Hepatocyte (in vitro differentiated cells): Measurements from ENCODE around the gene MED1. TPM values are rescaled to one million over a fixed set of nuclear protein-coding genes. Genes with fewer than 3 reads are reported as not detected.

Experiments used
- DNase-seq: peaks from one replicate; pipeline ENCODE4 v3.0.0-alpha.2; 2016; ENCODE audit warnings: low spot score
- H2AFZ ChIP-seq: fragments of 200-600 bp; sonication (generic); 2 replicates; pipeline ENCODE4 v1.6.0; 2016; ENCODE audit warnings: antibody characterized with exemption, mild to moderate bottlenecking
- H3K27ac ChIP-seq: fragments of 200-600 bp; sonication (generic); 2 replicates; pipeline ENCODE4 v1.5.1; 2016; ENCODE audit warnings: mild to moderate bottlenecking
- H3K27me3 ChIP-seq: fragments of 200-600 bp; sonication (generic); 2 replicates; pipeline ENCODE4 v1.6.1; 2016
- H3K36me3 ChIP-seq: fragments of 200-600 bp; sonication (generic); replicated peaks from 2 replicates; pipeline ENCODE4 v1.5.1; 2016; ENCODE audit warnings: low read depth; ENCODE audit not compliant: insufficient read depth
- H3K4me1 ChIP-seq: fragments of 200-600 bp; sonication (generic); 2 replicates; pipeline ENCODE4 v1.5.1; 2016; ENCODE audit warnings: mild to moderate bottlenecking, moderate library complexity; ENCODE audit not compliant: insufficient read depth
- H3K4me2 ChIP-seq: fragments of 200-600 bp; sonication (generic); 2 replicates; pipeline ENCODE4 v1.6.0; 2016
- H3K4me3 ChIP-seq: fragments of 200-600 bp; sonication (generic); 2 replicates; pipeline ENCODE4 v1.5.1; 2016; ENCODE audit warnings: mild to moderate bottlenecking
- H3K79me2 ChIP-seq: fragments of 200-600 bp; sonication (generic); 2 replicates; pipeline ENCODE4 v1.6.0; 2017; ENCODE audit warnings: mild to moderate bottlenecking
- H3K9me2 ChIP-seq: fragments of 200-600 bp; sonication (generic); replicated peaks from 2 replicates; pipeline ENCODE4 v1.6.0; 2017; ENCODE audit warnings: mild to moderate bottlenecking; ENCODE audit not compliant: insufficient read depth
- H3K9me3 ChIP-seq: fragments of 200-600 bp; sonication (generic); 2 replicates; pipeline ENCODE4 v1.5.1; 2016; ENCODE audit warnings: low read depth, mild to moderate bottlenecking
- H4K20me1 ChIP-seq: fragments of 200-600 bp; sonication (generic); 2 replicates; pipeline ENCODE4 v1.6.0; 2016; ENCODE audit warnings: mild to moderate bottlenecking; ENCODE audit not compliant: insufficient read depth, poor library complexity, severe bottlenecking
- EZH2 ChIP-seq: fragments of 200-600 bp; sonication (generic); IDR thresholded peaks from 2 replicates; pipeline ENCODE4 v1.6.1; 2016; ENCODE audit warnings: antibody characterized with exemption, mild to moderate bottlenecking, borderline replicate concordance
- EZH2phosphoT487 ChIP-seq: fragments of 200-600 bp; sonication (generic); IDR thresholded peaks from one replicate; pipeline ENCODE4 v1.6.1; 2018; ENCODE audit warnings: antibody characterized with exemption, mild to moderate bottlenecking, low read depth, moderate library complexity; ENCODE audit not compliant: unreplicated experiment, severe bottlenecking
- WGBS: methylation state at CpG from one replicate; pipeline ENCODE4 v1.1.6; 2016; ENCODE audit warnings: low lambda C conversion rate; ENCODE audit errors: missing lambda C conversion rate; 5-methylcytosine and 5-hydroxymethylcytosine counted together
- polyA plus RNA-seq: library from polyadenylated mRNA; unstranded; fragments of >200 nt; fragmentation: Nextera tagmentation; extraction: Ambion mirVana; gene quantifications from 2 replicates; pipeline ENCODE4 v1.2.1, GENCODE V29; 2016
- total RNA-seq: library from RNA; depleted of rRNA; stranded (reverse); fragments of >200 nt; gene quantifications from 2 replicates; pipeline ENCODE4 v1.2.3, GENCODE V29; 2014
- TF ChIP-seq, protein P1 (sequence below): fragments of 200-600 bp; sonication (generic); IDR thresholded peaks from 2 replicates; pipeline ENCODE4 v1.5.1; 2016; ENCODE audit warnings: antibody characterized with exemption, mild to moderate bottlenecking; ENCODE audit not compliant: poor library complexity

Gene MED1
- total and polyA plus RNA-seq, 2 experiments from 2014 or later, result 8.7 to 22.8 TPM

DNA sequence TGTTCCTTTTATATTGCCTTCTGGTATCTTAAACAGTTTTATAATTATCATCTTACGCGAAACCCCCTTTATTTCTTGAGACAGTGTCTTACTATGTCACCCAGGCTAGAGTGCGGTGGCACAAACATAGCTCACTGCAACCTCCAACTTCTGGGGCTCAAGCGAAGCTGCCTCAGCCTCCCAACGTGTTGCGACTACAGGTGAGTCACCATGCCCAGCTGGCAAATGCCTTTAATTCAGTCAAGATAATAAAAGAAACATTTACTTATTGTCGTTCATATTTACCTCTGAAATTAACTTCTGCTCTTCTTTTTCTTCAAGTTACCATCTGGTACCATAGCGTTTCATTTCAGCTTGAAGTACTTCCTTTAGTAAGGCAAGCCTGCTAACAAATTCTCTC lies 93.6 kb downstream of the MED1 start:
- DNase-seq, result no peak
- no peak overlapping the region for H3K4me3 ChIP-seq
- H3K4me2 ChIP-seq, result no peak overlapping the region
- H3K9me3 ChIP-seq, result no peaks in the 10 kb centered on the region
- peaks cover 31% of the 10 kb centered on the region for H3K79me2 ChIP-seq
- H2AFZ ChIP-seq, result no peak overlapping the region
- H3K27ac ChIP-seq, result no peak overlapping the region
- no peaks in the 10 kb centered on the region for H3K36me3 ChIP-seq
- H4K20me1 ChIP-seq, result peaks cover 6% of the 10 kb centered on the region
- H3K27me3 ChIP-seq, result no peaks in the 10 kb centered on the region
- WGBS, result 83% methylated on average over 8 of the region's 8 CpGs
- H3K4me1 ChIP-seq, result no peaks in the 10 kb centered on the region
- no peaks in the 10 kb centered on the region for H3K9me2 ChIP-seq
- TF ChIP-seq EZH2phosphoT487, result no peak
- TF ChIP-seq, protein P1, sequence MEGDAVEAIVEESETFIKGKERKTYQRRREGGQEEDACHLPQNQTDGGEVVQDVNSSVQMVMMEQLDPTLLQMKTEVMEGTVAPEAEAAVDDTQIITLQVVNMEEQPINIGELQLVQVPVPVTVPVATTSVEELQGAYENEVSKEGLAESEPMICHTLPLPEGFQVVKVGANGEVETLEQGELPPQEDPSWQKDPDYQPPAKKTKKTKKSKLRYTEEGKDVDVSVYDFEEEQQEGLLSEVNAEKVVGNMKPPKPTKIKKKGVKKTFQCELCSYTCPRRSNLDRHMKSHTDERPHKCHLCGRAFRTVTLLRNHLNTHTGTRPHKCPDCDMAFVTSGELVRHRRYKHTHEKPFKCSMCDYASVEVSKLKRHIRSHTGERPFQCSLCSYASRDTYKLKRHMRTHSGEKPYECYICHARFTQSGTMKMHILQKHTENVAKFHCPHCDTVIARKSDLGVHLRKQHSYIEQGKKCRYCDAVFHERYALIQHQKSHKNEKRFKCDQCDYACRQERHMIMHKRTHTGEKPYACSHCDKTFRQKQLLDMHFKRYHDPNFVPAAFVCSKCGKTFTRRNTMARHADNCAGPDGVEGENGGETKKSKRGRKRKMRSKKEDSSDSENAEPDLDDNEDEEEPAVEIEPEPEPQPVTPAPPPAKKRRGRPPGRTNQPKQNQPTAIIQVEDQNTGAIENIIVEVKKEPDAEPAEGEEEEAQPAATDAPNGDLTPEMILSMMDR, result no peak
- TF ChIP-seq EZH2, result no peak

Other genes with a start within 250 kb of the MED1 start
- not detected in 2 replicates for gene STAC2, start 225.3 kb downstream of the MED1 start, total RNA-seq
- 0.06 and 0.31 TPM in 2 replicates for gene STAC2, start 225.3 kb downstream of the MED1 start, polyA plus RNA-seq
- 11.2 and 11.6 TPM in 2 replicates for gene FBXL20, start 49.6 kb downstream of the MED1 start, total RNA-seq
- 2.7 and 8.0 TPM in 2 replicates for gene FBXL20, start 49.6 kb downstream of the MED1 start, polyA plus RNA-seq
- gene CDK12, start 10.2 kb upstream of the MED1 start, total RNA-seq, result 33.8 and 41.3 TPM in 2 replicates
- gene CDK12, start 10.2 kb upstream of the MED1 start, polyA plus RNA-seq, result 7.7 and 10.2 TPM in 2 replicates
- gene NEUROD2, start 156.7 kb upstream of the MED1 start, total RNA-seq, result not detected in 2 replicates
- gene NEUROD2, start 156.7 kb upstream of the MED1 start, polyA plus RNA-seq, result not detected in 2 replicates
- gene PPP1R1B, start 175.7 kb upstream of the MED1 start, total RNA-seq, result 1.5 TPM in 2 replicates
- 3.7 TPM in 2 replicates for gene PPP1R1B, start 175.7 kb upstream of the MED1 start, polyA plus RNA-seq
- gene STARD3, start 185.9 kb upstream of the MED1 start, total RNA-seq, result 61.6 and 76.5 TPM in 2 replicates
- gene STARD3, start 185.9 kb upstream of the MED1 start, polyA plus RNA-seq, result 89.0 and 90.3 TPM in 2 replicates
- gene TCAP, start 214.1 kb upstream of the MED1 start, total RNA-seq, result 0.90 and 1.0 TPM in 2 replicates
- gene TCAP, start 214.1 kb upstream of the MED1 start, polyA plus RNA-seq, result 0.64 and 0.66 TPM in 2 replicates
- 51.9 and 64.5 TPM in 2 replicates for gene PNMT, start 217.2 kb upstream of the MED1 start, total RNA-seq
- gene PNMT, start 217.2 kb upstream of the MED1 start, polyA plus RNA-seq, result 203 and 204 TPM in 2 replicates
- 26.8 and 33.0 TPM in 2 replicates for gene PGAP3, start 236.8 kb upstream of the MED1 start, total RNA-seq
- 35.4 and 35.6 TPM in 2 replicates for gene PGAP3, start 236.8 kb upstream of the MED1 start, polyA plus RNA-seq
- 77.7 and 93.1 TPM in 2 replicates for gene ERBB2, start 248.8 kb upstream of the MED1 start, total RNA-seq
- 72.9 and 76.4 TPM in 2 replicates for gene ERBB2, start 248.8 kb upstream of the MED1 start, polyA plus RNA-seq